ENCODE data around the gene DDB1. TPM values are rescaled to one million over a fixed set of nuclear protein-coding genes. Genes with fewer than 3 reads are reported as not detected.

DDB1 gene
- polyA plus RNA-seq, 3 donors: 227 to 256 (median 230) TPM

GRCh38 chr11:61310749-61311148 lies 22.2 kb downstream of the DDB1 start:
- DNase-seq (ENCODE audit: extremely low read depth in 1 of 11, low read depth in 9 of 11, low spot score in 4 of 11): no peak

- DNase-seq (ENCODE audit: extremely low read depth in 1 of 11, low read depth in 9 of 11, low spot score in 4 of 11): no peak
Observed at GRCh38 chr11:61309739-61310138, 23.2 kb downstream of the DDB1 start.

- DNase-seq (ENCODE audit: extremely low read depth in 1 of 11, low read depth in 9 of 11, low spot score in 4 of 11): no peak
Observed at GRCh38 chr11:61309141-61309540, 23.8 kb downstream of the DDB1 start.

- DNase-seq (ENCODE audit: extremely low read depth in 1 of 11, low read depth in 9 of 11, low spot score in 4 of 11): no peak
Observed at GRCh38 chr11:61307354-61307753, 25.6 kb downstream of the DDB1 start.

GRCh38 chr11:61306221-61306620 lies 26.7 kb downstream of the DDB1 start:
- DNase-seq (ENCODE audit: extremely low read depth in 1 of 11, low read depth in 9 of 11, low spot score in 4 of 11): no peak

- no peak for DNase-seq (ENCODE audit: extremely low read depth in 1 of 11, low read depth in 9 of 11, low spot score in 4 of 11)
Observed at GRCh38 chr11:61305417-61305816, 27.5 kb downstream of the DDB1 start.

GRCh38 chr11:61303725-61304124 lies 29.2 kb downstream of the DDB1 start:
- DNase-seq (ENCODE audit: extremely low read depth in 1 of 11, low read depth in 9 of 11, low spot score in 4 of 11): no peak

- no peak for DNase-seq (ENCODE audit: extremely low read depth in 1 of 11, low read depth in 9 of 11, low spot score in 4 of 11)
Observed at GRCh38 chr11:61302550-61302949, 30.4 kb downstream of the DDB1 start.

GRCh38 chr11:61298663-61299244 lies 34.2 kb downstream of the DDB1 start:
- DNase-seq (ENCODE audit: extremely low read depth in 1 of 11, low read depth in 9 of 11, low spot score in 4 of 11): no peak

- peak in 1 of 11 donors; percentile 22 for DNase-seq (ENCODE audit: extremely low read depth in 1 of 11, low read depth in 9 of 11, low spot score in 4 of 11)
Observed at GRCh38 chr11:61297746-61298145, 35.2 kb downstream of the DDB1 start.

- DNase-seq (ENCODE audit: extremely low read depth in 1 of 11, low read depth in 9 of 11, low spot score in 4 of 11): no peak
Observed at GRCh38 chr11:61297341-61297740, 35.6 kb downstream of the DDB1 start.

- DNase-seq (ENCODE audit: extremely low read depth in 1 of 11, low read depth in 9 of 11, low spot score in 4 of 11): no peak
Observed at GRCh38 chr11:61295596-61295926, 37.3 kb downstream of the DDB1 start.

GRCh38 chr11:61294717-61295595 lies 37.9 kb downstream of the DDB1 start, which contains the start of gene VWCE:
Gene VWCE (minus strand): TSS chr11:61295316. CDS start chr11:61295037, 279 bp downstream.
- DNase-seq (ENCODE audit: extremely low read depth in 1 of 11, low read depth in 9 of 11, low spot score in 4 of 11): peak in 4 of 11 donors; percentile 54 to 69 (median 63)

- DNase-seq (ENCODE audit: extremely low read depth in 1 of 11, low read depth in 9 of 11, low spot score in 4 of 11): peak in 3 of 11 donors; percentile 38 to 48 (median 39)
Observed at GRCh38 chr11:61293867-61294716, 38.8 kb downstream of the DDB1 start.

- DNase-seq (ENCODE audit: extremely low read depth in 1 of 11, low read depth in 9 of 11, low spot score in 4 of 11): no peak
Observed at GRCh38 chr11:61292356-61292755, 40.5 kb downstream of the DDB1 start.

- DNase-seq (ENCODE audit: extremely low read depth in 1 of 11, low read depth in 9 of 11, low spot score in 4 of 11): no peak
Observed at GRCh38 chr11:61290905-61291690, 41.8 kb downstream of the DDB1 start.

GRCh38 chr11:61287338-61287977 lies 45.4 kb downstream of the DDB1 start:
- no peak for DNase-seq (ENCODE audit: extremely low read depth in 1 of 11, low read depth in 9 of 11, low spot score in 4 of 11)

- no peak for DNase-seq (ENCODE audit: extremely low read depth in 1 of 11, low read depth in 9 of 11, low spot score in 4 of 11)
Observed at GRCh38 chr11:61283613-61284012, 49.3 kb downstream of the DDB1 start.
